B cell (primary cell): Measurements from ENCODE around the gene TBCD. TPM values are rescaled to one million over a fixed set of nuclear protein-coding genes. Genes with fewer than 3 reads are reported as not detected.

ENCODE experiments used
- ATAC-seq: fragments of 200-7000 bp; cut with Tn5 transposase; one replicate; pipeline ENCODE4 v1.10.0; 2021; ENCODE audit warnings: low read depth, mild to moderate bottlenecking, moderate number of reproducible peaks, moderate library complexity
- CTCF ChIA-PET: fragments of 350-600 bp; sonication (Branson Sonifier 250); formaldehyde crosslinking; loops from one replicate; lab custom pipeline; 2021; ENCODE audit warnings: antibody characterized with exemption, inconsistent platforms; lab: Charles Lee
- POLR2A ChIA-PET: fragments of 350-600 bp; sonication (Branson Sonifier 250); formaldehyde crosslinking; loops from one replicate; lab custom pipeline; 2021; ENCODE audit warnings: antibody characterized with exemption; lab: Charles Lee
- DNase-seq: peaks from one replicate; pipeline ENCODE4 v3.0.0; 2013
- H2AFZ ChIP-seq: 2 replicates; pipeline ENCODE4 v1.6.1; 2012; ENCODE audit warnings: mild to moderate bottlenecking, low read depth, low read length; ENCODE audit not compliant: insufficient read depth, poor library complexity, severe bottlenecking
- H3K27ac ChIP-seq, 2 donors: 1 replicate in 1 of 2; 2 replicates in 1 of 2; pipeline ENCODE4 v1.5.1; 2012 to 2013; ENCODE audit warnings: low read length in 2 of 2, mild to moderate bottlenecking in 2 of 2, moderate library complexity in 1 of 2
- H3K27me3 ChIP-seq, 4 experiments: fragments of 200-600 bp in 1 of 4; sonication (generic) in 1 of 4; replicated peaks in 1 of 4; 1 replicate in 2 of 4; 2 replicates in 2 of 4; pipeline versions ENCODE4 v1.6.1 to v1.7.0; 2013 to 2016; ENCODE audit warnings: low read length in 3 of 4, mild to moderate bottlenecking in 2 of 4, mixed read lengths in 1 of 4, moderate library complexity in 1 of 4; ENCODE audit not compliant: insufficient read depth in 4 of 4, control insufficient read depth in 3 of 4; ENCODE audit errors: control extremely low read depth in 1 of 4
- H3K36me3 ChIP-seq, 2 experiments: replicated peaks in 1 of 2; 1 replicate in 1 of 2; 2 replicates in 1 of 2; pipeline versions ENCODE4 v1.6.1 to v1.7.1; 2013; ENCODE audit warnings: low read length in 1 of 2; ENCODE audit not compliant: insufficient read depth in 2 of 2, control insufficient read depth in 1 of 2; ENCODE audit errors: control extremely low read depth in 1 of 2, extremely low read depth in 1 of 2
- H3K4me1 ChIP-seq, 2 donors: fragments of 200-600 bp in 1 of 2; sonication (generic) in 1 of 2; 1 replicate in 1 of 2; 2 replicates in 1 of 2; pipeline versions ENCODE4 v1.5.1 to v1.6.1; 2013 to 2017; ENCODE audit warnings: low read length in 2 of 2; ENCODE audit not compliant: control insufficient read depth in 2 of 2, insufficient read depth in 2 of 2
- H3K4me2 ChIP-seq: replicated peaks from 2 replicates; pipeline ENCODE3; 2012; ENCODE audit warnings: mild to moderate bottlenecking, low read depth, low read length; ENCODE audit not compliant: poor library complexity, severe bottlenecking
- H3K4me3 ChIP-seq, 5 experiments: fragments of 200-600 bp in 1 of 5; sonication (generic) in 1 of 5; 1 replicate in 3 of 5; 2 replicates in 2 of 5; pipeline versions ENCODE4 v1.5.1 to v1.7.0; 2011 to 2016; ENCODE audit warnings: low read length in 4 of 5, mild to moderate bottlenecking in 4 of 5, low read depth in 2 of 5, control low read depth in 1 of 5, moderate library complexity in 1 of 5; ENCODE audit not compliant: insufficient read depth in 1 of 5; ENCODE audit errors: control extremely low read depth in 1 of 5, extremely low read depth in 1 of 5
- H3K79me2 ChIP-seq: fragments of 200-600 bp; sonication (generic); one replicate; pipeline ENCODE4 v1.6.0; 2016; ENCODE audit warnings: low read length; ENCODE audit not compliant: control insufficient read depth, insufficient read depth
- H3K9ac ChIP-seq: fragments of 200-600 bp; sonication (generic); 2 replicates; pipeline ENCODE4 v1.6.1; 2017; ENCODE audit warnings: mild to moderate bottlenecking, low read length, moderate library complexity
- H3K9me3 ChIP-seq, 3 donors: one replicate each; pipeline versions ENCODE4 v1.6.1 to v1.7.1; 2013; ENCODE audit warnings: low read length in 2 of 3; ENCODE audit not compliant: control insufficient read depth in 2 of 3, insufficient read depth in 1 of 3; ENCODE audit errors: control extremely low read depth in 1 of 3
- H4K20me1 ChIP-seq: 2 replicates; pipeline ENCODE4 v1.6.0; 2012; ENCODE audit warnings: mild to moderate bottlenecking, low read length; ENCODE audit not compliant: insufficient read depth, control insufficient read depth, poor library complexity, severe bottlenecking
- H3K27ac Mint-ChIP-seq: one replicate; pipeline ENCODE4 v1.8.0; 2021; ENCODE audit warnings: mixed read lengths
- H3K27me3 Mint-ChIP-seq: one replicate; pipeline ENCODE4 v1.8.0; 2021; ENCODE audit warnings: mixed read lengths
- H3K4me1 Mint-ChIP-seq: one replicate; pipeline ENCODE4 v1.8.0; 2021; ENCODE audit warnings: mixed read lengths
- H3K4me3 Mint-ChIP-seq: one replicate; pipeline ENCODE4 v1.8.0; 2021; ENCODE audit warnings: mixed read lengths
- H3K9me3 Mint-ChIP-seq: one replicate; pipeline ENCODE4 v1.8.0; 2022; ENCODE audit warnings: mixed read lengths; ENCODE audit not compliant: insufficient read depth
- CTCF ChIP-seq: fragments of 200-600 bp; IDR thresholded peaks from one replicate; pipeline ENCODE4 v1.8.0; 2022; ENCODE audit warnings: antibody characterized with exemption, mild to moderate bottlenecking
- EZH2 ChIP-seq: IDR thresholded peaks from 2 replicates; pipeline ENCODE4 v1.6.1; 2012; ENCODE audit warnings: borderline replicate concordance, low read depth, mild to moderate bottlenecking, moderate library complexity, low read length; ENCODE audit not compliant: insufficient read depth, poor library complexity, severe bottlenecking
- WGBS: methylation state at CpG from one replicate; pipeline ENCODE4 v1.1.5; 2013; ENCODE audit warnings: missing lambda C conversion rate; ENCODE audit not compliant: insufficient coverage; 5-methylcytosine and 5-hydroxymethylcytosine counted together
- intact Hi-C: fragments of 100-400 bp; cut with micrococcal nuclease; formaldehyde crosslinking; loops from one replicate; pipeline ENCODE4 v1.10.0; 2022
- polyA plus RNA-seq: library from polyadenylated mRNA; depleted of rRNA; stranded (reverse); fragments of >200 nt; gene quantifications from 2 replicates; pipeline ENCODE4 v1.2.3, GENCODE V29; 2012
- total RNA-seq, 2 donors: library from RNA; stranded (reverse); fragments of 120-200 nt in 1 of 2; gene quantifications; 1 replicate in 1 of 2; 2 replicates in 1 of 2; pipeline versions ENCODE4 v1.2.3 to v1.2.4, GENCODE V29; 2013 to 2022

TBCD gene
- total and polyA plus RNA-seq, 2 donors (not counting 1 experiment from before 2014, with no cell fraction given), result 60.8 to 101 TPM

- Histone ChIP-seq H4K20me1 (no peaks in the 10 kb centered on the region), H3K4me3 (no peak overlapping the region), H3K27ac (no peak overlapping the region), H3K9me3 (peaks cover 0 to 26% (median 0%) of the 10 kb centered on the region in 3 donors), H3K4me1 (peaks cover 4 to 6% of the 10 kb centered on the region in 2 donors), H3K4me2 (no peak overlapping the region), H3K36me3 (no peaks in the 10 kb centered on the region), H3K9ac (no peak overlapping the region), H3K79me2 (no peaks in the 10 kb centered on the region), H2AFZ (no peak overlapping the region), H3K27me3 (peaks cover 0 to 13% (median 3%) of the 10 kb centered on the region in 4 experiments)
- ATAC-seq (no peak), DNase-seq (no peak)
- H3K9me3 Mint-ChIP-seq, result no peaks in the 10 kb centered on the region
- WGBS, result 91% methylated on average over 19 of the region's 19 CpGs
- no peak for TF ChIP-seq EZH2
- TF ChIP-seq CTCF, result no peak
- H3K4me3 Mint-ChIP-seq, result no peak overlapping the region
- H3K27me3 Mint-ChIP-seq, result peaks cover 5% of the 10 kb centered on the region
- ChIA-PET POLR2A (no interaction called here), CTCF (no interaction called here)
- intact Hi-C loops, result no loop called here
- no peak overlapping the region for H3K27ac Mint-ChIP-seq
- peaks cover 11% of the 10 kb centered on the region for H3K4me1 Mint-ChIP-seq
These were observed 209.7 kb downstream of the TBCD start for GRCh38 chr17:82961366-82962162.

DNA sequence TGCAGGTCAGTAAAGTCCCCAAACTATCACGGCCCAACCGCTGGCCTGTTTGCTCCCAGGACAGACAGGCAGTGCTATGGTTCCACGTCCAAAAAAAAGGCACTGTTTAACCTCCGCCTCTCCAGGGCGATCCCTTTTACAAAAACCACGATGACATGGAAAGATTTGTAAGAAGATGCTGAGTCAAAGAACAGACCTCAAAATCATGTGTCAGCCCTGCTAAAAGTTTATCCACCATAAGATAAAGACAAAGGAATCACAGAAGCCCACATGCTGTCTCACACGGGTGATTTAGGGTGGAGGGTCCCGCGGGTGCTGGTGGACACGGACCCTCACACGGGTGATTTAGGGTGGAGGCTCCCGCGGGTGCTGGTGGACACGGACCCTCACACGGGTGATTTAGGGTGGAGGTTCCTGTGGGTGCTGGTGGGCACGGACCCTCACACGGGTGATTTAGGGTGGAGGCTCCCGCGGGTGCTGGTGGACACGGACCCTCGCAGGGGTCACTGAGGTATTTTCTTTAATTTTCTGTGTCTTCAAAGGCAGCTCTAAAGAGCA is 210.4 kb downstream of the TBCD start:
- peaks cover 5% of the 10 kb centered on the region for H3K27me3 Mint-ChIP-seq
- ATAC-seq, result no peak
- CTCF ChIA-PET, result interaction anchor here (2.4 kb wide), 1 partner anchor 181 kb away, joined by 11 read pairs; no protein-coding TSS in a partner anchor

More for the DNA sequence above, 210.4 kb downstream of the TBCD start:
- Histone ChIP-seq H3K27ac (no peak overlapping the region), H3K9me3 (peaks cover 0 to 21% (median 0%) of the 10 kb centered on the region in 3 donors), H3K9ac (no peak overlapping the region), H3K36me3 (no peaks in the 10 kb centered on the region), H4K20me1 (no peaks in the 10 kb centered on the region), H3K27me3 (peaks cover 0 to 13% (median 3%) of the 10 kb centered on the region in 4 experiments), H3K4me1 (peaks cover 4 to 6% of the 10 kb centered on the region in 2 donors), H3K4me2 (no peak overlapping the region), H3K79me2 (no peaks in the 10 kb centered on the region), H2AFZ (no peak overlapping the region), H3K4me3 (no peak overlapping the region)
- TF ChIP-seq EZH2 (no peak), CTCF (no peak)
- 82% methylated on average over 11 of the region's 21 CpGs for WGBS
- no peak overlapping the region for H3K27ac Mint-ChIP-seq
- H3K4me3 Mint-ChIP-seq, result no peak overlapping the region
- DNase-seq, result no peak
- H3K9me3 Mint-ChIP-seq, result no peaks in the 10 kb centered on the region
- POLR2A ChIA-PET, result no interaction called here
- peaks cover 17% of the 10 kb centered on the region for H3K4me1 Mint-ChIP-seq
- intact Hi-C loops, result no loop called here
